ENCODE measurements around the gene RAB28. TPM values are rescaled to one million over a fixed set of nuclear protein-coding genes. Genes with fewer than 3 reads are reported as not detected.

RAB28 gene
- total RNA-seq, 1 experiment from 2014 or later: 19.8 TPM

GRCh38 chr4:13481569-13481968 is 2.6 kb downstream of the RAB28 start:
- no peak overlapping the region for H2BK5ac ChIP-seq (ENCODE audit: insufficient read length, low read length)
- Mint-ChIP-seq H3K36me3 (ENCODE audit: insufficient read depth in 1 of 3, low read depth in 3 of 3) (no peaks in the 10 kb centered on the region), H3K27ac (no peak overlapping the region), H3K27me3 (ENCODE audit: low read depth) (no peaks in the 10 kb centered on the region), H3K9me3 (no peaks in the 10 kb centered on the region), H3K4me1 (peaks cover 19 to 20% of the 10 kb centered on the region in 2 experiments), H3K4me3 (peak overlapping the region; percentile 1 to 9; a peak in 2 of 5 replicates)
- no peak overlapping the region for H3K14ac ChIP-seq (ENCODE audit: insufficient read depth, low read length)
- H2BK120ac ChIP-seq (ENCODE audit: low read depth, low read length, poor library complexity, severe bottlenecking): no peak overlapping the region
- H3K9me3 ChIP-seq (ENCODE audit: control insufficient read depth, low read depth, low read length): no peaks in the 10 kb centered on the region
- no peak overlapping the region for H2AFZ ChIP-seq (ENCODE audit: low read length)
- H3K18ac ChIP-seq (ENCODE audit: insufficient read length, low read depth, low read length): no peak overlapping the region
- H3K79me2 ChIP-seq (ENCODE audit: insufficient read depth, low read length): no peaks in the 10 kb centered on the region
- no peaks in the 10 kb centered on the region for H3K27me3 ChIP-seq (ENCODE audit: insufficient read depth, low read length)
- H3K56ac ChIP-seq (ENCODE audit: insufficient read length, low read depth, low read length): no peak overlapping the region
- H3K4me2 ChIP-seq (ENCODE audit: insufficient read depth, insufficient read length, low read length): no peak overlapping the region
- WGBS (ENCODE audit: extremely low coverage, insufficient read length, low lambda C conversion rate): no CpG with 5 or more reads among the region's 1 CpG
- H3T11ph ChIP-seq (ENCODE audit: low read length): no peak overlapping the region
- H3K23ac ChIP-seq (ENCODE audit: insufficient read length, low read depth, low read length): no peak overlapping the region
- H2BK12ac ChIP-seq (ENCODE audit: insufficient read length, low read depth, low read length): no peak overlapping the region
- H4K5ac ChIP-seq (ENCODE audit: insufficient read length, low read depth, low read length): no peak overlapping the region
- no peak overlapping the region for H2BK20ac ChIP-seq (ENCODE audit: low read depth, low read length, poor library complexity, severe bottlenecking)
- no peak overlapping the region for H2BK15ac ChIP-seq (ENCODE audit: low read depth, low read length)
- no peak for DNase-seq
- no peak overlapping the region for H3K4ac ChIP-seq (ENCODE audit: low read depth, low read length)
- H3K23me2 ChIP-seq (ENCODE audit: insufficient read length, low read depth, low read length, poor library complexity, severe bottlenecking): peaks cover 10% of the 10 kb centered on the region
- H4K8ac ChIP-seq (replicated peaks; ENCODE audit: insufficient read length, low read depth, low read length): no peak overlapping the region
- no peak overlapping the region for H2AK5ac ChIP-seq (ENCODE audit: insufficient read length, low read length)
- TF ChIP-seq CTCF (conservative IDR thresholded peaks at IDR 0.05): no peak
- peaks cover 2% of the 10 kb centered on the region; the same call in 1 of the 2 replicates for H3K4me1 ChIP-seq (ENCODE audit: insufficient read depth, low read length)
- no peak overlapping the region for H4K91ac ChIP-seq (ENCODE audit: insufficient read length, low read depth, low read length)
- no peak overlapping the region for H3K9ac ChIP-seq (ENCODE audit: extremely low read depth, insufficient read length, low read length)
- H3K79me1 ChIP-seq (ENCODE audit: insufficient read depth, low read depth, low read length, poor library complexity, severe bottlenecking): no peaks in the 10 kb centered on the region
- H3K27ac ChIP-seq (ENCODE audit: insufficient read length, low read depth, low read length): no peak overlapping the region
- H4K20me1 ChIP-seq (ENCODE audit: control insufficient read depth, insufficient read depth, insufficient read length): no peaks in the 10 kb centered on the region
